H1 (cell line): ENCODE results near the gene MCRS1. TPM values are rescaled to one million over a fixed set of nuclear protein-coding genes. Genes with fewer than 3 reads are reported as not detected.
A peak's percentile ranks its signal among the peaks of the same experiment; 100 is the strongest.

Experiments used
- CTCF ChIA-PET: fragments of 300-600 bp; sonication (Branson Sonifier 250); formaldehyde crosslinking; loops from one replicate; lab custom pipeline; 2021; ENCODE audit not compliant: partially characterized antibody; lab: Charles Lee
- POLR2A ChIA-PET: fragments of 300-600 bp; sonication (Branson Sonifier 250); formaldehyde crosslinking; loops from one replicate; lab custom pipeline; 2021; ENCODE audit warnings: inconsistent platforms; ENCODE audit not compliant: partially characterized antibody; lab: Charles Lee
- DNase-seq, 2 experiments: peaks; one replicate each; pipeline versions ENCODE4 v3.0.0 to v3.0.0-alpha.2; 2010 to 2022; ENCODE audit warnings: low spot score in 2 of 2, low read depth in 1 of 2, mixed read lengths in 1 of 2
- FAIRE-seq: peaks from 2 replicates; lab custom pipeline; 2011; peaks lifted over from hg19 to GRCh38; lab: Jason Lieb, UNC
- H2AFZ ChIP-seq: 2 replicates; pipeline ENCODE4 v1.8.1; 2012; ENCODE audit warnings: low read length, inconsistent platforms
- H2AK5ac ChIP-seq: 2 replicates; pipeline ENCODE4 v1.6.1; 2013; ENCODE audit warnings: low read depth, low read length
- H2BK120ac ChIP-seq: replicated peaks from 2 replicates; pipeline ENCODE3; 2013; ENCODE audit warnings: low read depth, low read length, inconsistent platforms
- H2BK12ac ChIP-seq: 2 replicates; pipeline ENCODE4 v1.6.1; 2013; ENCODE audit warnings: low read depth, low read length
- H2BK15ac ChIP-seq: 2 replicates; pipeline ENCODE4 v1.6.1; 2013; ENCODE audit warnings: low read length
- H2BK20ac ChIP-seq: 2 replicates; pipeline ENCODE4 v1.6.1; 2013; ENCODE audit warnings: low read length
- H2BK5ac ChIP-seq: 2 replicates; pipeline ENCODE4 v1.6.1; 2013; ENCODE audit warnings: low read depth, low read length
- H3K14ac ChIP-seq: 2 replicates; pipeline ENCODE4 v1.6.1; 2013; ENCODE audit warnings: inconsistent platforms; ENCODE audit not compliant: insufficient read length
- H3K18ac ChIP-seq: 2 replicates; pipeline ENCODE4 v1.6.1; 2013; ENCODE audit warnings: low read length; ENCODE audit errors: extremely low read depth
- H3K23ac ChIP-seq: 2 replicates; pipeline ENCODE4 v1.6.1; 2013; ENCODE audit warnings: inconsistent platforms; ENCODE audit not compliant: insufficient read length
- H3K23me2 ChIP-seq: 2 replicates; pipeline ENCODE4 v1.6.1; 2013; ENCODE audit warnings: low read depth, low read length
- H3K27ac ChIP-seq: 2 replicates; pipeline ENCODE4 v1.6.1; 2011; ENCODE audit warnings: low read depth, low read length, inconsistent platforms
- H3K27me3 ChIP-seq, 4 experiments: replicated peaks in 1 of 4; 1 replicate in 1 of 4; 2 replicates in 3 of 4; pipeline versions ENCODE4 v1.6.1 to v1.8.1; 2011 to 2013; ENCODE audit warnings: low read length in 3 of 4, mild to moderate bottlenecking in 3 of 4, inconsistent platforms in 2 of 4, mixed read lengths in 2 of 4, moderate library complexity in 1 of 4; ENCODE audit not compliant: control insufficient read depth in 3 of 4, insufficient read depth in 3 of 4; ENCODE audit errors: extremely low read depth in 1 of 4
- H3K36me3 ChIP-seq, 4 experiments: 2 replicates each; pipeline versions ENCODE4 v1.6.1 to v1.8.1; 2011 to 2013; ENCODE audit warnings: mild to moderate bottlenecking in 4 of 4, low read length in 3 of 4, moderate library complexity in 2 of 4, control low read depth in 1 of 4, inconsistent platforms in 1 of 4; ENCODE audit not compliant: insufficient read depth in 4 of 4, control insufficient read depth in 2 of 4
- H3K4ac ChIP-seq: replicated peaks from 2 replicates; pipeline ENCODE3; 2013; ENCODE audit warnings: low read length, low read depth, mixed read lengths, inconsistent platforms; ENCODE audit not compliant: insufficient read length
- H3K4me1 ChIP-seq, 4 experiments: replicated peaks in 1 of 4; 1 replicate in 1 of 4; 2 replicates in 3 of 4; pipeline versions ENCODE4 v1.6.1 to v1.8.1; 2011 to 2013; ENCODE audit warnings: low read length in 3 of 4, inconsistent platforms in 2 of 4, mixed read lengths in 1 of 4; ENCODE audit not compliant: insufficient read depth in 4 of 4, control insufficient read depth in 3 of 4
- H3K4me2 ChIP-seq, 2 experiments: 2 replicates each; pipeline versions ENCODE4 v1.6.1 to v1.8.1; 2011 to 2013; ENCODE audit warnings: low read depth in 2 of 2, low read length in 2 of 2, control low read depth in 1 of 2, inconsistent platforms in 1 of 2, mild to moderate bottlenecking in 1 of 2; ENCODE audit not compliant: insufficient read depth in 1 of 2
- H3K4me3 ChIP-seq, 4 experiments: fragments of 200-600, 300-600 bp in 1 of 4; sonication (generic), shearing (Covaris generic), sonication (Bioruptor Twin) in 1 of 4; 2 replicates each; pipeline versions ENCODE4 v1.5.1 to v1.8.1; 2011 to 2016; ENCODE audit warnings: low read length in 4 of 4, low read depth in 3 of 4, control low read depth in 2 of 4, inconsistent platforms in 2 of 4, mild to moderate bottlenecking in 2 of 4, mixed read lengths in 1 of 4, moderate library complexity in 1 of 4; ENCODE audit not compliant: insufficient read depth in 2 of 4; ENCODE audit errors: extremely low read depth in 1 of 4
- H3K56ac ChIP-seq: replicated peaks from 2 replicates; pipeline ENCODE3; 2013; ENCODE audit warnings: low read depth, mild to moderate bottlenecking, mixed read lengths, low read length, inconsistent platforms; ENCODE audit not compliant: insufficient read length
- H3K79me1 ChIP-seq: 2 replicates; pipeline ENCODE4 v1.6.1; 2013; ENCODE audit warnings: low read depth, low read length, control low read depth
- H3K79me2 ChIP-seq, 2 experiments: 2 replicates each; pipeline versions ENCODE4 v1.6.1 to v1.8.1; 2012 to 2013; ENCODE audit warnings: low read length in 2 of 2, mild to moderate bottlenecking in 2 of 2, inconsistent platforms in 1 of 2; ENCODE audit not compliant: insufficient read depth in 2 of 2, control insufficient read depth in 1 of 2
- H3K9ac ChIP-seq, 4 experiments: replicated peaks in 1 of 4; 1 replicate in 1 of 4; 2 replicates in 3 of 4; pipeline versions ENCODE4 v1.6.1 to v1.8.1; 2011 to 2013; ENCODE audit warnings: low read depth in 3 of 4, low read length in 3 of 4, control low read depth in 2 of 4, mild to moderate bottlenecking in 2 of 4, moderate library complexity in 2 of 4, inconsistent platforms in 1 of 4; ENCODE audit errors: extremely low read depth in 1 of 4
- H3K9me3 ChIP-seq, 2 experiments: 2 replicates each; pipeline versions ENCODE4 v1.6.1 to v1.8.1; 2012 to 2013; ENCODE audit warnings: mild to moderate bottlenecking in 2 of 2, moderate library complexity in 2 of 2, control low read depth in 1 of 2, inconsistent platforms in 1 of 2, low read depth in 1 of 2, low read length in 1 of 2, mixed read lengths in 1 of 2; ENCODE audit not compliant: insufficient read depth in 2 of 2
- H4K20me1 ChIP-seq, 2 experiments: replicated peaks in 1 of 2; 2 replicates each; pipeline versions ENCODE3 to v1.8.1; 2011 to 2013; ENCODE audit warnings: inconsistent platforms in 2 of 2, low read length in 2 of 2, mild to moderate bottlenecking in 1 of 2; ENCODE audit not compliant: insufficient read depth in 2 of 2, control insufficient read depth in 1 of 2
- H4K5ac ChIP-seq: 2 replicates; pipeline ENCODE4 v1.6.1; 2013; ENCODE audit warnings: low read length, low read depth, mixed read lengths, inconsistent platforms; ENCODE audit not compliant: insufficient read length
- H4K8ac ChIP-seq: 2 replicates; pipeline ENCODE4 v1.8.0; 2013; ENCODE audit warnings: mild to moderate bottlenecking, moderate library complexity, low read length, inconsistent platforms; ENCODE audit not compliant: insufficient read depth; ENCODE audit errors: extremely low read depth
- H4K91ac ChIP-seq: replicated peaks from 2 replicates; pipeline ENCODE3; 2013; ENCODE audit warnings: low read length, mixed read lengths, inconsistent platforms; ENCODE audit not compliant: insufficient read length
- ASH2L ChIP-seq: fragments of 200-600, 300-600 bp; sonication (generic); IDR thresholded peaks from one replicate; pipeline ENCODE4 v1.7.1; 2017; ENCODE audit warnings: low read length
- BCL11A ChIP-seq, 2 experiments: IDR thresholded peaks; one replicate each; pipeline ENCODE4 v1.6.1; 2011; ENCODE audit warnings: low read depth in 2 of 2, low read length in 2 of 2, mild to moderate bottlenecking in 2 of 2
- CHD1 ChIP-seq: IDR thresholded peaks from 2 replicates; pipeline ENCODE4 v1.6.1; 2012; ENCODE audit warnings: low read depth, low read length, improper control_type of control experiment
- E2F6 ChIP-seq: IDR thresholded peaks from 2 replicates; pipeline ENCODE4 v1.6.1; 2012; ENCODE audit warnings: inconsistent platforms
- MAX ChIP-seq: IDR thresholded peaks from 2 replicates; pipeline ENCODE4 v1.6.1; 2012; ENCODE audit warnings: inconsistent platforms
- PHF8 ChIP-seq: fragments of 200-600 bp; sonication (generic); conservative IDR thresholded peaks from 2 replicates; pipeline ENCODE4 v1.7.1; 2012; ENCODE audit warnings: low read depth, mild to moderate bottlenecking, inconsistent platforms, low read length, moderate library complexity
- POLR2AphosphoS5 ChIP-seq: IDR thresholded peaks from 2 replicates; pipeline ENCODE4 v1.6.1; 2011; ENCODE audit warnings: low read depth, low read length
- RNF2 ChIP-seq: fragments of 200-900, 300-1000 bp; sonication (generic); IDR thresholded peaks from 2 replicates; pipeline ENCODE4 v1.7.1; 2016; ENCODE audit warnings: borderline replicate concordance, low read depth, mild to moderate bottlenecking, antibody characterized with exemption, low read length; ENCODE audit not compliant: poor library complexity, severe bottlenecking; ENCODE audit errors: missing control alignments
- SIX5 ChIP-seq: IDR thresholded peaks from 2 replicates; pipeline ENCODE4 v1.6.1; 2011; ENCODE audit warnings: mild to moderate bottlenecking, low read depth, low read length
- SP1 ChIP-seq: IDR thresholded peaks from 2 replicates; pipeline ENCODE4 v1.6.1; 2011; ENCODE audit warnings: low read depth, low read length
- TBP ChIP-seq: IDR thresholded peaks from 2 replicates; pipeline ENCODE4 v1.6.1; 2011; ENCODE audit warnings: low read depth, low read length, improper control_type of control experiment
- TCF12 ChIP-seq: IDR thresholded peaks from 2 replicates; pipeline ENCODE4 v1.6.1; 2011; ENCODE audit warnings: low read depth, mild to moderate bottlenecking, low read length
- YY1 ChIP-seq: IDR thresholded peaks from 2 replicates; pipeline ENCODE4 v1.6.1; 2011; ENCODE audit warnings: low read depth, mild to moderate bottlenecking, low read length
- WGBS, 2 experiments: shearing (Covaris generic) in 1 of 2; methylation state at CpG; one replicate each; pipeline versions ENCODE4 v1.1.6 to v1.1.7; 2013 to 2015; ENCODE audit warnings: low lambda C conversion rate in 2 of 2, mixed read lengths in 2 of 2, inconsistent platforms in 1 of 2, low coverage in 1 of 2, missing lambda C conversion rate in 1 of 2; ENCODE audit not compliant: insufficient replicate concordance in 2 of 2, insufficient coverage in 1 of 2, insufficient read length in 1 of 2; ENCODE audit errors: extremely low coverage in 1 of 2, missing lambda C conversion rate in 1 of 2; 5-methylcytosine and 5-hydroxymethylcytosine counted together
- polyA plus RNA-seq, 7 experiments: library from polyadenylated mRNA; depleted of rRNA in 3 of 7; stranded (reverse) in 5 of 7; unstranded in 2 of 7; fragments of >200 nt in 5 of 7; fragments of 200-250 nt in 2 of 7; gene quantifications; 1 replicate in 5 of 7; 2 replicates in 1 of 7; 4 replicates in 1 of 7; pipeline versions ENCODE4 v1.2.1 to v1.2.3, GENCODE V29; 2011 to 2013; ENCODE audit warnings: missing spikeins in 2 of 7, mixed read lengths in 2 of 7
- total RNA-seq: library from RNA; stranded (reverse); fragmentation: NEBNext Ultra II Directional; extraction: Animal tissue kit (Norgen Biotek cat#: 25700); gene quantifications from 2 replicates; pipeline ENCODE4 v1.2.1, GENCODE V29; 2021

MCRS1 gene
- total and polyA plus RNA-seq, 2 of the 8 experiments (the other 6 are each of a cell fraction or from before 2014, with no cell fraction given), result 90.3 to 139 TPM

GRCh38 chr12:49541911-49542505, 25.9 kb downstream of the MCRS1 start:
- H3K4me3 ChIP-seq, result no peak overlapping the region
- H3K18ac ChIP-seq, result no peak overlapping the region
- H2AFZ ChIP-seq, result no peak overlapping the region
- ChIA-PET POLR2A (no interaction called here), CTCF (interaction anchor here (0.5 to 1.9 kb wide), 7 partner anchors 12 to 244 kb away, joined by 3 to 9 read pairs (median 4); no protein-coding TSS in a partner anchor)
- no peak overlapping the region for H3K27ac ChIP-seq
- peak overlapping the region; percentile 46; the same call in 1 of the 2 replicates for H2BK15ac ChIP-seq
- no peak overlapping the region for H3K4ac ChIP-seq
- H2BK5ac ChIP-seq, result no peak overlapping the region
- H3K23me2 ChIP-seq, result peaks cover 16% of the 10 kb centered on the region
- WGBS, 2 experiments, result 88% methylated on average over 7 of the region's 7 CpGs; no CpG with 5 or more reads in 1 of the 2 experiments
- DNase-seq (no peak), FAIRE-seq (no peak)
- no peaks in the 10 kb centered on the region for H3K79me1 ChIP-seq
- H3K56ac ChIP-seq, result no peak overlapping the region
- H2BK120ac ChIP-seq, result no peak overlapping the region
- no peak overlapping the region for H2AK5ac ChIP-seq
- 0 out of 2 replicates have a peak overlapping the region, but pooled peaks have one; percentile 27 for H2BK12ac ChIP-seq
- H2BK20ac ChIP-seq, result no peak overlapping the region
- H3K36me3 ChIP-seq, result peaks cover 0 to 6% (median 0%) of the 10 kb centered on the region in 4 experiments; a peak in 1 of 8 replicates
- H3K9me3 ChIP-seq, result no peaks in the 10 kb centered on the region
- H4K5ac ChIP-seq, result no peak overlapping the region
- no peak overlapping the region for H4K91ac ChIP-seq
- peaks cover 62 to 98% (median 94%) of the 10 kb centered on the region in 4 experiments for H3K27me3 ChIP-seq
- H3K23ac ChIP-seq, result no peak overlapping the region
- H3K14ac ChIP-seq, result no peak overlapping the region
- H3K79me2 ChIP-seq, result no peaks in the 10 kb centered on the region
- peaks cover 0 to 34% (median 17%) of the 10 kb centered on the region in 4 experiments; a peak in 6 of 7 replicates for H3K4me1 ChIP-seq
- no peak overlapping the region for H3K9ac ChIP-seq
- no peak overlapping the region for H3K4me2 ChIP-seq
- no peak overlapping the region for H4K8ac ChIP-seq
- peaks cover 5 to 14% of the 10 kb centered on the region in 2 experiments for H4K20me1 ChIP-seq
- TF ChIP-seq E2F6, result no peak
- TF ChIP-seq MAX, result no peak
- TF ChIP-seq POLR2AphosphoS5, result no peak
- no peak for TF ChIP-seq SP1
- no peak for TF ChIP-seq CHD1
- no peak for TF ChIP-seq BCL11A (IDR thresholded peaks at IDR 0.05; ENCODE audit: low read depth in 2 of 2, low read length in 2 of 2)
- no peak for TF ChIP-seq RNF2
- no peak for TF ChIP-seq TBP
- TF ChIP-seq PHF8, result no peak
- TF ChIP-seq TCF12, result no peak
- TF ChIP-seq SIX5, result no peak
- TF ChIP-seq ASH2L, result no peak
- TF ChIP-seq YY1, result no peak
